ENCODE data around the gene MEG3.

Gene MEG3

DNA sequence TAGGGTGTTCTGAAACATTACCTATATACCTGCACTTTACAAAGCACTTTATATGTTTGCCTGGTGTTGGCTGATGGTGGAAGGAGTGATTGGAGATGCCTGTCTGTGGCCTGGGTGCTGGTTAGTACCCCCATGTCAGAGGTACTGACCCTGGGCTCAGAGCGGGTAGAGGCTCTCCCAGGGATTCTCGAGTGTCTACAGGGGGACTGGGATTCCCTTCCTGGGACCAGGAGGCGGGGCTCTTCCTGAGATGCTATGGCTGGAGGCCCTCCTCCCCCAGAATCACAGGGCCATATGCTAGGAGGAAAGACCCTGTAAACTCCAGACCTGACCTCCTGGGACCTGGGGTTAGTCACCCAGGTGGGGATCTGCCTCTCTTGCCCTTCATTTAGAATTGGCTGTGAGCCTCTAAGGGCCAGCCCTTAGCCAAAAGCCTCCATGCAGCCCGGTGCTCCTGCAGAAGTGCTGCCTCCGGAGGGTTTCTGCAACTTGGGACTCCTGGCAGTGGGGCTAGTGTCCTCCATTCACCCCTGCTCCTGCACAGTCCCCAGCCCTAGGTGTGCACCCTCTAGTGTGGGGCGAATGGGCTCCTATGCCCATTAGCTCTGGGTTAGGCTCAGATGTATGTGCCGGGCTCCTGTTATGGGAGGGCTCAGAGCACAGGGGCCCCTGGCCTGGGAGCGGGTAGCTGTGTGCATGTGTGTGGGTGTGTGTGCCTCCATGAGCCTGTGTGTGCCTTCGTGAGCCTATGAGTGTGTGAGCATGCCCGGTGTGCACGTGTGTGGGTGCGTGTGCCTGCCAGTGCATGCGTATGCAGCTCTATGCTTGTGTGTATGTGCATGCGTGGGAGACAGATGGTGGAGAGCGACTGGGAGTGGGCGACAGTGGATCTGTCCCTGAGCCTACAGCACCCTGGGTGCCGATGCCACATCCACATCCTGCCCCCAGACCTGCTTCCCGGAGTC lies 41.0 kb downstream of the MEG3 start:
- Mint-ChIP-seq H3K9me3 (peaks cover 13% of the 10 kb centered on the region), H3K4me1 (no peaks in the 10 kb centered on the region), H3K27ac (no peak overlapping the region), H3K36me3 (no peaks in the 10 kb centered on the region), H3K27me3 (no peaks in the 10 kb centered on the region), H3K4me3 (no peak overlapping the region)
- ATAC-seq: no peak

DNA sequence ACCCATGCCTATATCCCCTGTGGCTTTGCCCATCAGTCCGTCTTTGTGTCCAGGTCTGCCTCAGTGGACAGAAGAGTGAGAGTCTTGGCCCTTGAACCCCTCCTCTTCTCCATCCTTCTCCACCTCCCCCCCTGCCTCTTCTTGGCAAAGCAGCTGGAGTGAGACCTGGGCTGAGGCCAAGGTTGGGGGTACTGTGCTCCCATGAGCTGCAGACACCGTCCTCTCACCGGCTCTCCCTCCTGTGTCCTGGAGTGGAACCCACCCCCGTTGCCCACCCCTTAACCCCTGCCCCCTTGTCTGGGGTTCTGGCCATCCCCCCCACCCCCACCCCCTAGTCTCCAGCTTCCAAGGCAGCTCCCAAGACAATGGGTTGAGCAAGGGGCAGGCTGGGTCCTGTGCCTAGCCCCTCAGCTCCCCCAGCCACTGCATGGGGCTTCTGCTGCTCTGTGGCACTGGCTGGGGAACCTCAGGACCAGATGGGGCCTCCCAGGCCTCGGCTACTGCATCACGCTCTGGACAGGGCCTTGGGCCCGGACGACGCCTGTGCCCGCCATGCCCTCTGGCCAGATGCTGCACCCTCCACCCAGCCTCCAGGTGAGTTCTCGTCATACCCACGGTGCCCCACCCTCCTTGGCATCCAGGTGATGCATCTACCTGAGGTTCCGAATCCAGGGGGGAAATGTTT lies 41.9 kb downstream of the MEG3 start:
- Mint-ChIP-seq H3K4me3 (no peak overlapping the region), H3K9me3 (peaks cover 17% of the 10 kb centered on the region), H3K4me1 (no peaks in the 10 kb centered on the region), H3K27me3 (no peaks in the 10 kb centered on the region), H3K27ac (no peak overlapping the region), H3K36me3 (no peaks in the 10 kb centered on the region)
- no peak for ATAC-seq

DNA sequence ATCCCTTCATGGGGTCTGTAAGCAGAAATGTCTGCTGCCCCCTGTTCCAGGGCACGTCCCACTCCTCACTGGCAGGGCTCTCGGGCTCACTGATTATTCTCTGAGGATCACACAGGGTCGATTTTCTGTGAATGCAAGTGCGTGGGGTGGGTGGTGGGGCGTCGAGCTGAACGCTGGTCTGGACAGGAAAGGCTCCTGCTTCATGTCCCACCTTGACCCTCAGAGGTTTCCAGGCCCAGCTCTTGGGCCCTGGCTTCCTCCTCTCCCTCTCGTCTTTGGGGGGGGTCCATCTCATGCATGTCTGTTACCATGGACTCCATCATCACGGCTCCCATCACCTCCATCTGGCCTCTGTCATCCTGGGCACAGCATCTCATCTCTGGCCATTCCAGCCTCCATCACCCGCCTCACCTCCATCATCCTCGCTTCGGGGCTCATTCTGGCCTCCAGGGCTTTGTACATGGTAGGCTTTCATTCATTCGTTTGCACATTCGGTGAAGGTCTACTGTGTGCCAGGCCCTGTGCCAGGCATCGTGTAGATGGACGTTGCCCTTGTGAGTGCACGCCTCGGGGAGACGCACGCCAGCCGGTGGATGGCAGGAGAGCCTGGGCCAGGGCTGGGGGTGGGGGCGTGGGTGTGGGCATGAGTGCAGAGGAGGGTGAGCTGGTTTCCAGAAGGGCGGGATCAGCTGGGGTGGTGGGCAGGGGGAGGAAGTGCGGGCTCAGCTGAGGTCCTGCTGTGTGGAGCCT lies 42.9 kb downstream of the MEG3 start:
- no peak for ATAC-seq
- H3K36me3 Mint-ChIP-seq: no peaks in the 10 kb centered on the region
- peaks cover 20% of the 10 kb centered on the region for H3K9me3 Mint-ChIP-seq
- no peaks in the 10 kb centered on the region for H3K4me1 Mint-ChIP-seq
- no peak overlapping the region for H3K27ac Mint-ChIP-seq
- H3K4me3 Mint-ChIP-seq: no peak overlapping the region
- H3K27me3 Mint-ChIP-seq: no peaks in the 10 kb centered on the region

DNA sequence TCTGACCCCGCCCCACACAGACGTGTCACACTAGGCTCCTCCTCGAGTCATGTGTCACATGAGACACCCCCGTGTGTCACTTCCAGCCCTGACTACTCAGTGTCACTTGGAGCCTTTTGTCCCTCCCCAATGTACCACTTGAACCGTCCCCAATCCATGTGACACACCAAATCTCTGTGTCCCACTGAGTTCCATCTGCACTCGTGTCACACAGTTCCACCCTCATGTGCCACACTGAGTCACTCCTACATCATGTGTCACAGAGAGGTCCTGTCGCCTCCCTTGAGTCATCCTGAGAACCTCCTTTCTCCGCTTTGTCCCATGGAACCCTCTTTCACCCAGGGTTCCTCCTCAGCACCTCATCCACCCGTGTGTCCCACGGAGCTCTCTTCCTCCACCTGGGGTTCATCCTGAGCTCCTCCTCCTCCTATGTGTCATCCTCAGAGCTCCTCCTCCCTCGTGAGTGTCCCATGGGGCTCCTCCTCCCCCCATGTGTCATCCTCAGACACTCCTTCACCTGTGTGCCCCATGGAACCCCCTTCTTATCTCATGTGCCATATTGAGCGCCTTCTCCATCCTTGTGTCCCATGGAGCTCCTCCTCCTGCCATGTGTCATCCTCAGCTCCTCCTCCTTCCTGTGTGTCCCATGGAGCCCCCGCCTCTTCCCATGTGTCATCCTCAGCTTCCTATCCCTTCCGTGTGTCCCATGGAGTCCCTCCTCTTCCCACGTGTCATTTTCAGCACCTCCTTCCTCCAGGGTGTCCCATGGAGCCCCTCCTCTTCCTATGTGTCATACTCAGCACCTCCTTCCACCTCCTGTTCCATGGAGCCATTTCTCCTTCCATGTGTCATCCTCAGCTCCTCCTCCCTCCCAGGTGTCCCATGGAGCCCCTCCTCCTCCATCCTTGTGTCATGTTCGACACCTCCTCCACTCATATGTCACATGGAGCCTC lies 45.6 kb downstream of the MEG3 start:
- no peaks in the 10 kb centered on the region for H3K4me1 Mint-ChIP-seq

DNA sequence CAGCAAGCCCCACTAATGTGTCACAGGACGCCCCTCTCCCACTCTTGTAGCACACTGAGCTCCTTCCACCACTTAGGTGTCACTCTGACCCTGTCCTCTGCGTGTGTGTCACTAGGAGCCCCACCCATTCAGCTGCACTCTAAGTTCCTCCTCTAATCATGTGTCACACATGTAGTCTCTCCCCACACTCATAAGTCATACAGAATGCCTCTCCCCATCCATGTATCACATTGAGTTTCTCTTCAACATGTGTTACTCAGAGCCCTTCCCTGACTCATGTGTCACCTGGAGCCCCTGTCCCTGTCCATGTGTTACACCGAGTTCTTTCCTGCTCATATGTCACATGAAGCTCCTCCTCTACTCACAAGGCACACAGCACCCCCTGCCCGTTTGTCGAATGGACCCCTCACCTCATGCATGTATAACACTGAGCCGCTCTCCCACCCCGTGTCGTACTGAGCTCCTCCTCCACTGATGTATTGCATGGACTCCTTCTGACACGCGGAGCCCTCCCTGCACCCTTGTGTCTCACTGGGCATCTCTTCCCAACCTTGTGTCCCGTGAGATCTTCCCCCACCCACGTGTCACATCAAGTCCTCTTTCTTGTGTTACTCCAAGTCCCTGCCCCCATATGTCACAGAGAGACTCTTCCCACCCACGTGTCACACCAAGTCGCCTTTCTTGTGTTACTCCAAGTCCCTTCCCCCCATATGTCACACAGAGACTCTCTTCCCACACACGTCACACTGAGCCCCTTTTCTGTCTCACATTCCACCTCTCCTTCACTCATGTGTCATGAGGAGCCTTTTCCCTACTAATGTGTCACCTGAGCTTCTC lies 46.6 kb downstream of the MEG3 start:
- no peaks in the 10 kb centered on the region for H3K4me1 Mint-ChIP-seq
- no peaks in the 10 kb centered on the region for H3K36me3 Mint-ChIP-seq
- ATAC-seq: no peak
- H3K4me3 Mint-ChIP-seq: no peak overlapping the region
- H3K9me3 Mint-ChIP-seq: peaks cover 20% of the 10 kb centered on the region
- no peaks in the 10 kb centered on the region for H3K27me3 Mint-ChIP-seq
- H3K27ac Mint-ChIP-seq: no peak overlapping the region

More for the DNA sequence above, 45.6 kb downstream of the MEG3 start:
- Mint-ChIP-seq H3K36me3 (no peaks in the 10 kb centered on the region), H3K9me3 (peaks cover 20% of the 10 kb centered on the region), H3K27me3 (no peaks in the 10 kb centered on the region), H3K4me3 (no peak overlapping the region), H3K27ac (no peak overlapping the region)
- no peak for ATAC-seq

DNA sequence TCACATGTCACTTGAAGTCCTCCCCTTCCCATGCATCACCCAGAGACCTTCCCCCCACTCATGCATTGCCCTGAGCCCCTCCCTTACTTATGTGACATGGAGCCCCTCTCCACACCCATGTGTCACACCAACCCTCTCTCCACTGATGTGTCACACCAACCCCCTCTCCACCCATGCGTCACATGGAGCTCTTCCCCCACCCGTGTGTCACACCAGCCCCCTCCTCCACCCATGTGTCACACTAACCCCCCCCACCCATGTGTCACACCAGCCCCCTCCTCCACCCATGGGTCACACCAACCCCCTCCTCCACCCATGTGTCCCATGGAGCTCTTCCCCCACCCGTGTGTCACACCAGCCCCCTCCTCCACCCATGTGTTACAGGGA lies 47.2 kb downstream of the MEG3 start:
- peaks cover 5% of the 10 kb centered on the region for H3K27me3 Mint-ChIP-seq
- no peak overlapping the region for H3K27ac Mint-ChIP-seq
- H3K4me3 Mint-ChIP-seq: no peak overlapping the region
- H3K4me1 Mint-ChIP-seq: no peaks in the 10 kb centered on the region
- peak; percentile 68 for ATAC-seq
- no peaks in the 10 kb centered on the region for H3K36me3 Mint-ChIP-seq
- peaks cover 20% of the 10 kb centered on the region for H3K9me3 Mint-ChIP-seq

DNA sequence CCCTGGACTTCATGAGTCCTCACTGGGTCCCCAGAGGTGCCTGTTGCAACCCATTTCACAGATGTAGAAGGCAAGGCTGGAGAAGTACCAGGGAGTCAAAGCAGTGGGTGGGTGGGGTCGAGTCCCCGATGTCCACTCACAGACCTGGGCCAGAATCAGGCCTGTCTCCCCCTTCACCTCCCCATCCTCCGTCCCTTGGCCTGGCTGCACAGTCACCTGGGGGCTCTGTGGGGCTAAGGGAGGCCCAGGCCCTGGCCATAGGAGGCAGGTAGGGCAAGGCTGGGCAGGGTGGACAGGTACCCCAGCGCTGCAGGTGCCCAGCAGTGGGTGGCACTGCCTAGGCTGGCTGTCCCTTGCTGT lies 48.1 kb downstream of the MEG3 start:
- ATAC-seq: no peak
- H3K4me3 Mint-ChIP-seq: no peak overlapping the region
- H3K9me3 Mint-ChIP-seq: peaks cover 20% of the 10 kb centered on the region
- no peaks in the 10 kb centered on the region for H3K36me3 Mint-ChIP-seq
- H3K27me3 Mint-ChIP-seq: peaks cover 13% of the 10 kb centered on the region
- no peak overlapping the region for H3K27ac Mint-ChIP-seq
- H3K4me1 Mint-ChIP-seq: no peaks in the 10 kb centered on the region

DNA sequence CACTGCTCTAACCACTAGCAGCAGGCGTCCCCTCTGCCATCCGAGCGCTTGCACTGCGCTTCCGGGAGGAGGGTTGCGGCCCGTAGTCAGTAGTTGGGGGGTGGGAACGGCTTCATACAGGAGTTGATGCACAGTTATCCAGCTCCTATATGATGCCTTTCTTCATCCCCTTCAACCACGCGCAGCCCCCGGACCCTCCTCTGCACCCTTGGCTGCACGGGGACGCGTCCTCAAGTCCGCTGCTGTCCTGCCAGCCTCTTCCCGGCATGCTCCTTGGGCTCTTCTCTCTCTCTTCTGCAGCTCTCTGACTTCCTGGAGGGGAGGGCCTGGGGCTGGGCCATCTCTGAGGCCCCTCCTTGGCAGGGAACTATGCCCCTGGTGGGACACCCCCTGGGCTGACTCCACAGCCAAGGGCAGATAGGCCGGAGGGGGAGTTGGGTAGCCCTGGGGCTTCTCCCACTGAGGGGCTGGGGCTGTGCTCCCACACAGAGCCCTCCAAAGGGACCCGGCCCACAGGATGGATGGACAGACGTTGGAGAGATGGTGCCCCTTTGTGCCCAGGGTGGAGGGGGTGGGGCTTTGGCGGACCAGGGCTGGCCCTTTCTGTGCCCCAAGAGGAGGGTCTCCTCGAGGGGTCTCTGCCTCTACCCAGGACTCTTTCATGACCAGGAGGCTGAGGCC lies 48.6 kb downstream of the MEG3 start:
- Mint-ChIP-seq H3K4me1 (no peaks in the 10 kb centered on the region), H3K27ac (no peak overlapping the region), H3K4me3 (no peak overlapping the region), H3K27me3 (peaks cover 13% of the 10 kb centered on the region), H3K36me3 (no peaks in the 10 kb centered on the region), H3K9me3 (peaks cover 20% of the 10 kb centered on the region)
- ATAC-seq: no peak

DNA sequence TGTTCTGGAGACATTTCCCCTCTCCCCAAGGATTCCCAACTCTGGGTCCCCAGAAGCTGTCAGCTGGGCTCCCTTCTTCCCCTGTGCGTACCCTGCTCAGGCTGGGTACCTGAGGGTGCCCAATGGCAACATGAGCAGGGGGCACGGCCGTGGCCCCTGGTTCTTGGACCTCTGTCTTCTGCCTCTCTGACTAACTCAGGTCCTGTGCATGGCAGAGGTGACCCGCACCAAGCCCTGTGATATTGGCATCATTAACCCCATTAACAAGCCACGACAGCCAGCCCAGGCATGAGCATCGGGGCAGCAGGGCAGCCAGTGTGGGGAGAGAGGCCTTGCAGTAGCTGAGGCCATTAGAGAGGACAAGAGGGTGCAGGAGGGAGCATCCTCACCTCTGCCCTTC lies 49.2 kb downstream of the MEG3 start:
- Mint-ChIP-seq H3K9me3 (peaks cover 22% of the 10 kb centered on the region), H3K36me3 (no peaks in the 10 kb centered on the region), H3K27me3 (peaks cover 13% of the 10 kb centered on the region), H3K27ac (no peak overlapping the region), H3K4me1 (no peaks in the 10 kb centered on the region), H3K4me3 (no peak overlapping the region)
- ATAC-seq: no peak

DNA sequence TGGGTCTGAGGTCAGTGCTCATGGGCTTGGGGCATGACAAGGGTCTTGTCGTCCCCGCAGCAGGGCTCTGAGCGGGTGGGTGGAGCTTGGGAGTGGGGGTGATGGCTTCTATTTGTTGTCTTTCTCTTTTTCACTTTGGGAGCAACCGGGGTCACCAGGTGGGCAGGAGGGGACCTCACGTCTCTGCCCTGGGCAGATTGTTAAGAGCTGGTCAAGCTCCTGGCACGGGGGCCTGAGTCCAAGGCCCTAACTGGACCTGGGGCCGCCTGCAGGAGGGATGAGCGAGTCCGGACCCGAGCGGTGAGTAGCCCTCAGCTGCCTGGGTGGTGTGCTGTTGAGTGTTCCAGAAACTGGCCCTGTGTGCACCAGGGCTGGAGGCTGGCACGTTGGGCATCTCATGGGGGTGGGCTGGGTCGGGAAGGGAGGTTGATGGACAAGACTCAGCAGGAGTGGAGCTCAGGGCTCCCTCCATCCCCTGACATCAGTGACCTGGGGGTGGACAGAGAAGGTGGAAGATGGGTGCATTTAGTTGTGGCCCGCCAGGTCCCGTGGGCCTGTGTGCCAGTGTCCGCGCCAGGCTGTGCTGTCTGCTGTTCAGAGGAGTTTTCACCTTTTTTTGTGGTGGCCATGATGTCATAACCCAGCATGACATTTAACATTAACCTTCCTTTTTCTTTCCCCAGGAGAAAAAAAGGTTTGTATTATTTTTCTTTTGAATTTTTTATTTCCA lies 50.1 kb downstream of the MEG3 start:
- H3K27ac Mint-ChIP-seq: no peak overlapping the region
- peaks cover 13% of the 10 kb centered on the region for H3K27me3 Mint-ChIP-seq
- H3K4me1 Mint-ChIP-seq: no peaks in the 10 kb centered on the region
- H3K36me3 Mint-ChIP-seq: no peaks in the 10 kb centered on the region
- H3K9me3 Mint-ChIP-seq: peaks cover 25% of the 10 kb centered on the region
- ATAC-seq: no peak
- no peak overlapping the region for H3K4me3 Mint-ChIP-seq

DNA sequence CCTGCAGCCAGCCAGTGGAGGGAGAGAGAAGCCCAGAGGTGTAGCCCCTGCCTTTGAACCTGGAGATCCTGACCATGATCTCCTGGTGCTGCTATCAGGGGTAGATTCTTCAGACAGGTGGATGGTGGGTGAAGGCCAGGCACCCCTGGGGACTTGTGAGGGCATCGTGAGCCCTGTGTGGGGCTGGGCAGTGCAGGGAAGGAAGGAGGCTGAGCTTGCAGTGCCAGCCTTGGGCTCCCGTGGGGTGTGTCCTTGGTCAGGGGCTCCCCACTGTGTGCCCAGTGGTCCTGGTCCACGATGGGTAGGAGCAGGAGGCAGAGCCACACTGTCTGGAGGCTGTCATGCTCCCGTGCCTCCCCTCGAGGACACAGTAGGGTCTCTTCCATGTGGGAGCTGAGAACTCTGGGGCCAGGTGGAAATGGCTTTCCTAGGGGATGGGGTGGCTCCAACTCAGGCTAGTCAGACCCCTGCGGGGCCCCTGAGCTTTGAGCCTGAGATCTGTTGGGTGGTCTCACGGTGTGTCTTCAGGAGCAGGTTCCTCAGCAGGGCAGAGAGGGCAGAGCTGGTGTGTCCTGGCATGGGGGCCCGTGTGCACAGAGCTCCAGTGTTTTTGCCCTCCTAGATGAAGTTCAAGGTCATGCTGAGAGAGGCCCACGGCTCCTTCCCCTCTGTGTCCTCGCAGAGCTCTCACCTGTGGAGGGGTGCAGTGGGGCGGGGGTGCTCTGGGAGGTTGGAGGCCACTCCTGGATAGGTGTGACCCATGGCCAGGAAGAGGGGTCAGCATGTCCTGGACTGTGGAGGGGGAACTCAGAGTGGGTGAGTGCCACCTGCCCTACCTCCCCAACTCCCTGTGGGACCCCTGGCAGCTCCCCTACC lies 52.6 kb downstream of the MEG3 start:
- ATAC-seq: no peak
- no peak overlapping the region for H3K4me3 Mint-ChIP-seq
- H3K36me3 Mint-ChIP-seq: no peaks in the 10 kb centered on the region
- no peak overlapping the region for H3K27ac Mint-ChIP-seq
- no peaks in the 10 kb centered on the region for H3K4me1 Mint-ChIP-seq
- peaks cover 11% of the 10 kb centered on the region for H3K9me3 Mint-ChIP-seq
- H3K27me3 Mint-ChIP-seq: peaks cover 13% of the 10 kb centered on the region

DNA sequence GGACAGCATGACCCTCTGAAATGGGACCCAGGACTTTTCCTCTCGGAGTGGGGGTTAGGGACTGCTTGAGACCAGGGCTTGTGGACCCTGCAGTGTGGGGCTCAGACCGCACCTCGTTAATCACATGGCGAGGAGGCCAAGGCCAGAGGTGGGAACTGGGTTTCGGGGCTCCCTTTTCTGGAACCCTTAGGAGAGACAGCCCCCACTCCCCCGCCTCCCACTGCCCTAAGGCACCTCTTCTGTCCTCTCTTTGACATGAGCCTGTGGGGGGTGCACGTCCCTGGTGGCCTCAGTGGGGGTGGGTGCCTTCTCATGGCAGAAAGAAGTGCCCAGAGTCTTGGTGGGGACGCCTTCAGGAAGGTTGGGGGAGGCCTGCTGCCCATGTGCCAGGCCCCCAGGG lies 53.3 kb downstream of the MEG3 start:
- Mint-ChIP-seq H3K4me3 (no peak overlapping the region), H3K36me3 (no peaks in the 10 kb centered on the region), H3K9me3 (peaks cover 11% of the 10 kb centered on the region), H3K27ac (no peak overlapping the region), H3K27me3 (peaks cover 13% of the 10 kb centered on the region), H3K4me1 (no peaks in the 10 kb centered on the region)
- ATAC-seq: no peak

All from stimulated activated memory B cell treated with anti-CD40 and anti-IgM and Interleukin-4, amounts not matched to agents 10 μg/mL and 1 μg/mL and 100 μg/mL, for 72 hours (primary cell).